MM.1S (cell line): Measurements from ENCODE around the gene SCARF1.

ENCODE experiments used
- DNase-seq: peaks from one replicate; pipeline ENCODE4 v3.0.0-alpha.2; 2015
- H2AFZ ChIP-seq: fragments of 300-600 bp; sonication (generic); 2 replicates; pipeline ENCODE4 v1.6.0; 2016; ENCODE audit warnings: antibody characterized with exemption, low read length
- H3F3A ChIP-seq: fragments of 300-600 bp; sonication (generic); 2 replicates; pipeline ENCODE4 v1.6.1; 2016; ENCODE audit warnings: mild to moderate bottlenecking, antibody characterized with exemption, low read length, moderate library complexity, mixed read lengths; ENCODE audit not compliant: insufficient read depth
- H3K27ac ChIP-seq: fragments of 300-600 bp; sonication (generic); 2 replicates; pipeline ENCODE4 v1.5.1; 2016; ENCODE audit warnings: mild to moderate bottlenecking, low read length
- H3K27me3 ChIP-seq: fragments of 300-600 bp; sonication (generic); replicated peaks from 2 replicates; pipeline ENCODE4 v1.6.0; 2016; ENCODE audit warnings: low read length; ENCODE audit not compliant: insufficient read depth
- H3K36me3 ChIP-seq: fragments of 300-600 bp; sonication (generic); replicated peaks from 2 replicates; pipeline ENCODE4 v1.6.1; 2016; ENCODE audit warnings: mild to moderate bottlenecking, low read length, mixed read lengths; ENCODE audit not compliant: insufficient read depth
- H3K4me1 ChIP-seq: fragments of 300-600 bp; sonication (generic); 2 replicates; pipeline ENCODE4 v1.6.1; 2016; ENCODE audit warnings: low read length, mixed read lengths
- H3K4me2 ChIP-seq: fragments of 300-600 bp; sonication (generic); 2 replicates; pipeline ENCODE4 v1.6.0; 2016; ENCODE audit warnings: low read depth, low read length
- H3K4me3 ChIP-seq: fragments of 300-600 bp; sonication (generic); 2 replicates; pipeline ENCODE4 v1.5.1; 2016; ENCODE audit warnings: low read length, mixed read lengths
- H3K79me2 ChIP-seq: fragments of 300-600 bp; sonication (generic); 2 replicates; pipeline ENCODE4 v1.6.1; 2016; ENCODE audit warnings: mixed run types, low read length, mixed read lengths
- H3K9ac ChIP-seq: fragments of 300-600 bp; sonication (generic); 2 replicates; pipeline ENCODE4 v1.6.1; 2016; ENCODE audit warnings: low read length, mixed read lengths
- H3K9me2 ChIP-seq: fragments of 300-600 bp; sonication (generic); replicated peaks from 2 replicates; pipeline ENCODE4 v1.6.1; 2016; ENCODE audit warnings: mild to moderate bottlenecking, low read length, mixed read lengths; ENCODE audit not compliant: insufficient read depth
- H3K9me3 ChIP-seq: fragments of 300-600 bp; sonication (generic); replicated peaks from 2 replicates; pipeline ENCODE4 v1.6.1; 2016; ENCODE audit warnings: mild to moderate bottlenecking, low read length, mixed read lengths; ENCODE audit not compliant: insufficient read depth
- H4K20me1 ChIP-seq: fragments of 300-600 bp; sonication (generic); 2 replicates; pipeline ENCODE4 v1.6.1; 2016; ENCODE audit warnings: mild to moderate bottlenecking, low read length, moderate library complexity, mixed read lengths; ENCODE audit not compliant: insufficient read depth
- CTCF ChIP-seq: fragments of 300-600 bp; sonication (generic); IDR thresholded peaks from 2 replicates; pipeline ENCODE4 v1.5.1; 2016; ENCODE audit warnings: antibody characterized with exemption, low read length, mixed read lengths
- EZH2 ChIP-seq: fragments of 300-600 bp; sonication (generic); optimal IDR thresholded peaks from 2 replicates; pipeline ENCODE3; 2017; ENCODE audit warnings: low read depth, mild to moderate bottlenecking, antibody characterized with exemption, low read length, mixed read lengths
- EZH2phosphoT487 ChIP-seq: fragments of 300-600 bp; sonication (generic); IDR thresholded peaks from 2 replicates; pipeline ENCODE4 v1.6.1; 2018; ENCODE audit warnings: antibody characterized with exemption, low read length

Gene SCARF1

GRCh38 chr17:1644493-1645206 lies 882 bp downstream of the SCARF1 start:
- H3K4me2 ChIP-seq = peak overlapping the region; percentile 79
- no peaks in the 10 kb centered on the region for H3K9me2 ChIP-seq
- H3K27ac ChIP-seq = no peak overlapping the region
- no peaks in the 10 kb centered on the region for H3K36me3 ChIP-seq
- H3F3A ChIP-seq = peaks cover 10% of the 10 kb centered on the region
- TF ChIP-seq CTCF = no peak
- no peak for TF ChIP-seq EZH2phosphoT487
- TF ChIP-seq EZH2 = no peak
- peaks cover 14% of the 10 kb centered on the region for H3K4me1 ChIP-seq
- H3K79me2 ChIP-seq = no peaks in the 10 kb centered on the region
- H3K27me3 ChIP-seq = no peaks in the 10 kb centered on the region
- H2AFZ ChIP-seq = no peak overlapping the region
- H3K9me3 ChIP-seq = no peaks in the 10 kb centered on the region
- peak overlapping the region; percentile 50; the same call in 1 of the 2 replicates for H3K4me3 ChIP-seq
- H4K20me1 ChIP-seq = no peaks in the 10 kb centered on the region
- H3K9ac ChIP-seq = no peak overlapping the region
- DNase-seq = no peak

- no peaks in the 10 kb centered on the region for H3K9me3 ChIP-seq
- no peak for TF ChIP-seq EZH2
- TF ChIP-seq EZH2phosphoT487 = no peak
- TF ChIP-seq CTCF = no peak
- DNase-seq = no peak
- H4K20me1 ChIP-seq = no peaks in the 10 kb centered on the region
- H3K9ac ChIP-seq = peak overlapping the region; percentile 10; the same call in 1 of the 2 replicates
- no peak overlapping the region for H3K27ac ChIP-seq
- peak overlapping the region; percentile 50 for H3K4me3 ChIP-seq
- H3K36me3 ChIP-seq = no peaks in the 10 kb centered on the region
- H3K4me1 ChIP-seq = peaks cover 14% of the 10 kb centered on the region
- H3K27me3 ChIP-seq = no peaks in the 10 kb centered on the region
- no peaks in the 10 kb centered on the region for H3K9me2 ChIP-seq
- peak overlapping the region; percentile 79 for H3K4me2 ChIP-seq
- H3K79me2 ChIP-seq = no peaks in the 10 kb centered on the region
- peak overlapping the region; percentile 36; the same call in 1 of the 2 replicates for H2AFZ ChIP-seq
- peaks cover 4% of the 10 kb centered on the region; the same call in 1 of the 2 replicates for H3F3A ChIP-seq
Observed at GRCh38 chr17:1643999-1644492, 1.5 kb downstream of the SCARF1 start.

- TF ChIP-seq CTCF (peak; percentile 36), EZH2phosphoT487 (no peak)
- Histone ChIP-seq H3F3A (0 out of 2 replicates have a peak, but pooled peaks cover 4% of the 10 kb centered on the region), H3K9ac (peak overlapping the region; percentile 10; the same call in 1 of the 2 replicates), H3K27me3 (no peaks in the 10 kb centered on the region), H3K4me1 (peaks cover 12% of the 10 kb centered on the region), H3K9me3 (no peaks in the 10 kb centered on the region), H3K36me3 (no peaks in the 10 kb centered on the region), H3K27ac (no peak overlapping the region), H3K9me2 (no peaks in the 10 kb centered on the region), H2AFZ (peak overlapping the region; percentile 36; the same call in 1 of the 2 replicates), H3K4me2 (peak overlapping the region; percentile 79), H3K4me3 (peak overlapping the region; percentile 50), H4K20me1 (no peaks in the 10 kb centered on the region), H3K79me2 (no peaks in the 10 kb centered on the region)
- peak; percentile 88 for DNase-seq
Observed at GRCh38 chr17:1643293-1643998, 2.1 kb downstream of the SCARF1 start.
